GM19043 (cell line): ENCODE measurements around the gene OSBPL9.
"Not testable (repeated sequence)": the region's sequence is repeated elsewhere in the genome, so short reads cannot be mapped to it uniquely, and the experiment has no call there.

Source experiments
- ATAC-seq: cut with Tn5 transposase; IDR thresholded peaks from one replicate; pipeline ENCODE4 v1.9.1; 2021; ENCODE audit warnings: low read depth; ENCODE audit not compliant: unreplicated experiment

Gene OSBPL9

GRCh38 chr1:51607681-51608095, 9.2 kb upstream of the OSBPL9 start:
- ATAC-seq, result no peak

- not testable (repeated sequence) for ATAC-seq
These were observed 6.8 kb upstream of the OSBPL9 start for GRCh38 chr1:51610104-51610503.

GRCh38 chr1:51610637-51611036, 6.3 kb upstream of the OSBPL9 start:
- no peak for ATAC-seq

- no peak for ATAC-seq
These were observed 4.4 kb upstream of the OSBPL9 start for GRCh38 chr1:51612447-51612961.

- no peak for ATAC-seq
These were observed 1.1 kb upstream of the OSBPL9 start for GRCh38 chr1:51615780-51616291.

- no peak for ATAC-seq
These were observed 402 bp upstream of the OSBPL9 start for GRCh38 chr1:51616490-51616889.

GRCh38 chr1:51618715-51619114, 1.8 kb downstream of the OSBPL9 start:
- ATAC-seq, result no peak

- ATAC-seq, result no peak
These were observed 3.6 kb downstream of the OSBPL9 start for GRCh38 chr1:51620470-51620869.

GRCh38 chr1:51621161-51621560, 4.3 kb downstream of the OSBPL9 start:
- no peak for ATAC-seq

- no peak for ATAC-seq
These were observed 5.1 kb downstream of the OSBPL9 start for GRCh38 chr1:51621841-51622454.

- no peak for ATAC-seq
These were observed 5.6 kb downstream of the OSBPL9 start for GRCh38 chr1:51622455-51622913.

GRCh38 chr1:51623025-51623424, 6.1 kb downstream of the OSBPL9 start:
- ATAC-seq, result no peak

GRCh38 chr1:51623450-51623849, 6.6 kb downstream of the OSBPL9 start:
- ATAC-seq, result no peak

GRCh38 chr1:51624855-51625254, 8.0 kb downstream of the OSBPL9 start:
- no peak for ATAC-seq

- no peak for ATAC-seq
These were observed 10.8 kb downstream of the OSBPL9 start for GRCh38 chr1:51627672-51628071.

- ATAC-seq, result no peak
These were observed 12.1 kb downstream of the OSBPL9 start for GRCh38 chr1:51628715-51629590.

- ATAC-seq, result no peak
These were observed 13.0 kb downstream of the OSBPL9 start for GRCh38 chr1:51629918-51630317.

GRCh38 chr1:51630393-51630792, 13.5 kb downstream of the OSBPL9 start:
- ATAC-seq, result no peak

- ATAC-seq, result no peak
These were observed 14.0 kb downstream of the OSBPL9 start for GRCh38 chr1:51630922-51631321.

- no peak for ATAC-seq
These were observed 14.9 kb downstream of the OSBPL9 start for GRCh38 chr1:51631747-51632146.

- ATAC-seq, result no peak
These were observed 17.7 kb downstream of the OSBPL9 start for GRCh38 chr1:51634618-51635017.
